SK-MEL-5 (cell line): Measurements from ENCODE around the gene ITGB5. TPM values are rescaled to one million over a fixed set of nuclear protein-coding genes. Genes with fewer than 3 reads are reported as not detected.

Experiments used
- DNase-seq: peaks from one replicate; pipeline ENCODE4 v3.0.0-alpha.2; 2016; ENCODE audit warnings: low read depth, low spot score
- in situ Hi-C: cut with HindIII; loops from 2 replicates; pipeline ENCODE4 v1.10.0; 2016; ENCODE audit warnings: low sequenced_read_pairs, high pct_unique_total_duplicates, low pct_unique_long_range_greater_than_20kb
- total RNA-seq: library from RNA; depleted of rRNA; stranded (reverse); fragments of >200 nt; shearing (Covaris generic); gene quantifications from 2 replicates; pipeline ENCODE4 v1.2.3, GENCODE V29; 2014

Gene ITGB5
- total RNA-seq, 1 experiment from 2014 or later, result 103 TPM

GRCh38 chr3:124773351-124774326, 113.5 kb downstream of the ITGB5 start:
- no peak for DNase-seq
- in situ Hi-C loops, result no loop called here

- DNase-seq, result no peak
- in situ Hi-C loops, result no loop called here
Observed at GRCh38 chr3:124772081-124772831, 114.9 kb downstream of the ITGB5 start.

GRCh38 chr3:124771083-124771445, 116.1 kb downstream of the ITGB5 start:
- no peak for DNase-seq
- in situ Hi-C loops, result no loop called here

GRCh38 chr3:124770336-124771082, 116.7 kb downstream of the ITGB5 start:
- in situ Hi-C loops, result no loop called here

GRCh38 chr3:124769462-124769861, 117.7 kb downstream of the ITGB5 start:
- in situ Hi-C loops, result no loop called here
- no peak for DNase-seq

More at GRCh38 chr3:124770336-124771082, 116.7 kb downstream of the ITGB5 start:
- DNase-seq, result peak; percentile 28

GRCh38 chr3:124768812-124769211, 118.4 kb downstream of the ITGB5 start:
- in situ Hi-C loops, result no loop called here
- DNase-seq, result peak; percentile 49

GRCh38 chr3:124767691-124768090, 119.5 kb downstream of the ITGB5 start:
- DNase-seq, result no peak
- in situ Hi-C loops, result no loop called here

GRCh38 chr3:124767264-124767663, 119.9 kb downstream of the ITGB5 start:
- in situ Hi-C loops, result no loop called here
- DNase-seq, result no peak

GRCh38 chr3:124766113-124767095, 120.8 kb downstream of the ITGB5 start:
- DNase-seq, result no peak
- in situ Hi-C loops, result no loop called here

GRCh38 chr3:124765197-124765840, 121.8 kb downstream of the ITGB5 start:
- in situ Hi-C loops, result no loop called here
- no peak for DNase-seq

- in situ Hi-C loops, result no loop called here
- DNase-seq, result peak; percentile 36
Observed at GRCh38 chr3:124764746-124765145, 122.4 kb downstream of the ITGB5 start.

GRCh38 chr3:124763644-124764358, 123.4 kb downstream of the ITGB5 start:
- no peak for DNase-seq
- in situ Hi-C loops, result no loop called here

- in situ Hi-C loops, result no loop called here
- DNase-seq, result no peak
Observed at GRCh38 chr3:124763206-124763605, 124.0 kb downstream of the ITGB5 start.

- no peak for DNase-seq
- in situ Hi-C loops, result no loop called here
Observed at GRCh38 chr3:124762661-124763011, 124.5 kb downstream of the ITGB5 start.

- DNase-seq, result no peak
- in situ Hi-C loops, result no loop called here
Observed at GRCh38 chr3:124761935-124762660, 125.1 kb downstream of the ITGB5 start.
